SK-MEL-5 (cell line): Measurements from ENCODE around the gene DNAJC6. TPM values are rescaled to one million over a fixed set of nuclear protein-coding genes. Genes with fewer than 3 reads are reported as not detected.

Experiments
- DNase-seq: peaks from one replicate; pipeline ENCODE4 v3.0.0-alpha.2; 2016; ENCODE audit warnings: low read depth, low spot score
- in situ Hi-C: cut with HindIII; loops from 2 replicates; pipeline ENCODE4 v1.10.0; 2016; ENCODE audit warnings: low sequenced_read_pairs, high pct_unique_total_duplicates, low pct_unique_long_range_greater_than_20kb
- total RNA-seq: library from RNA; depleted of rRNA; stranded (reverse); fragments of >200 nt; shearing (Covaris generic); gene quantifications from 2 replicates; pipeline ENCODE4 v1.2.3, GENCODE V29; 2014

The DNAJC6 gene
- total RNA-seq, 1 experiment from 2014 or later, result 0.40 TPM

DNA sequence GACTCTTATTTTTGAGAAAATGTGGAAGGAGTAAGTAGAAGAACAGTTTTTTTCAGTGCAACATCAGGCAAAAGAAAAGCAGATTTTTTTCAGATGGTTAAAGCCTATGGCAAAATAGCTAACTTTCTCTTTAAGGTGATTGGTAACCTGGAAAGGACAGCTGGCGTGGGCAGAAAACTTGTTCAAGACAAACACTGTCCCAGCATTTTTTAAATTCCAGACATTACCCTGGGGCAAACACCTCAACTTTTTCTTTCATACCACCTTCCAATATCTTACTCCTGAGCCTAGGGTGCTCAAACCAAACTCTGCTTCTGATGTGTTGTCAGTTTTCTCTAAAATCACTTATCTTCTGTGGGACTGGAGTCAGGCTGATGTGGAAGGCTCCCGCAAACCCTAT lies 108.4 kb downstream of the DNAJC6 start:
- no peak for DNase-seq
- in situ Hi-C loops, result no loop called here

DNA sequence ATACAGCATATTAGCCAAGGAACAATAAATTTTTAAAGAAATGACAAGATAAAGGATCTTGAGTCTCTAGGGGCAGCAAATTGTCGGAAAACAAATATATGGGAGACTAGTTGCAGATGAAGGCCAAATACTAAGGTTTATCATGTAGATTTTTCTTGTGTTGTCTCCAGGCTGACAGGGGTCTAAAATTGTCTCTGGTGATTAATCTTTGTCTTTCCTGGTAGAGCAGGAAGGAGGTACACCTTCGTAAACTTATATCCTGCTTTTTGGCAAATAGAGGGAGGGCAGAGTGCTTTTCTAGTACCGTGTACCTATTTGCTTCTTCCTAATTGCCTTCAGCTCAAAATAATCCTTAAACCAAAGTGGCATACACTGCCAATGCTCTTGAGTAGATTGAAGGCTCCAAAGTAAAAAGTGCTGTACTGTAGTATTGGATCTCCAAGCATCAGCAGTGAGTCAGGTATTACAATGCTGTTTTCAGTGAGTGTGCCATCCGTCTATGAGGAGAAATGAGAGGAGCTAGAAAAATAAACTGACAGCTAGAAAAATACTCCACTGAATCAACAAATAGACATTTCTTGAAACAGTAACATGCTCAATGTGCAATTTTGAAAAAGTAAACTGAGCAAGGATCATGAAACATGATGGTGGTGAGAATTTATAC lies 109.3 kb downstream of the DNAJC6 start:
- in situ Hi-C loops, result no loop called here
- DNase-seq, result no peak

DNA sequence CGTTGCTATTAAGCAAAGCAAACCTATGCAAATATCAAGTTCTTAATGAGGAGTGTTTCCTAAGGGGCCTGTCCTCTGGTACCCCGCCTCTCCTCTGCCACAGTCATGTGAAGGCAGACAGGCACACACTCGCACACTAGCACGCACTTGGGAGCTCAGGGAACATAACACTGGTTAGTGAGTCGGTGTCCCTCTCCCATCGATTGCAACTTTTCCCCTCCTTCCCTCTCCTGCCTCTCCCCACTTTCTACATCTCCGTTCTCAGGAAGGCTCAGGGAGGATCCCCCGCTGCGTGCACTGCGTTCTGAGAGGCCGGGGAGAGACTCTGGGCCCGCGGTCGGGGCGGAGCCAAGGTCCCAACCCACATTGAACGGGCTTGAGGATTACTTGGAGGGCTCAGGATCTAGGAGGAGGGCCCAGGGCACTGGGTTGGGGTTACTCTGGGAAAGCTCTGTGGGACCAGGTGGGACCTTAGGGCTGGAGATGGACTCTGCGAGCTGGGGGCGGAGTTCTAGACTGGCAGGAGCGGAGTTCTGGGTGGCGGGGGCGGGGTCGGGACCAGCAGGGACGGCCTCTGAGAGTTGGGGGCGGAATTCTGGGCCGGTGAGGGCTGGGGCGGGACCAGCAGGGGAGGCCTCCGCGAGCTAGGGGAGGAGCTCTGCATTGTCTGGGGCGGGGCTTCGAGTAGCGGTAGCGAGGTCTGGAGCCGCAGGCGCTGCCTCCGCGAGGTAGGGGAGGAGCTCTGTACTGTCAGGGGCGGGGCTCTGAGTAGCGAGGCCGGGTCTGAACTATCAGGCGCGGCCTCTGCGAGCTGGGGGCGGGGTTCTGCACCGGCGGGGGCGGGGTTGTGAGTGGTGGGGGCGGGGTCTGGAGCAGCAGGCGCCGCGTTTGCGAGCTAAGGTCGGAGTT lies 110.6 kb downstream of the DNAJC6 start:
- peak; percentile 96 for DNase-seq
- in situ Hi-C loops, result no loop called here

DNA sequence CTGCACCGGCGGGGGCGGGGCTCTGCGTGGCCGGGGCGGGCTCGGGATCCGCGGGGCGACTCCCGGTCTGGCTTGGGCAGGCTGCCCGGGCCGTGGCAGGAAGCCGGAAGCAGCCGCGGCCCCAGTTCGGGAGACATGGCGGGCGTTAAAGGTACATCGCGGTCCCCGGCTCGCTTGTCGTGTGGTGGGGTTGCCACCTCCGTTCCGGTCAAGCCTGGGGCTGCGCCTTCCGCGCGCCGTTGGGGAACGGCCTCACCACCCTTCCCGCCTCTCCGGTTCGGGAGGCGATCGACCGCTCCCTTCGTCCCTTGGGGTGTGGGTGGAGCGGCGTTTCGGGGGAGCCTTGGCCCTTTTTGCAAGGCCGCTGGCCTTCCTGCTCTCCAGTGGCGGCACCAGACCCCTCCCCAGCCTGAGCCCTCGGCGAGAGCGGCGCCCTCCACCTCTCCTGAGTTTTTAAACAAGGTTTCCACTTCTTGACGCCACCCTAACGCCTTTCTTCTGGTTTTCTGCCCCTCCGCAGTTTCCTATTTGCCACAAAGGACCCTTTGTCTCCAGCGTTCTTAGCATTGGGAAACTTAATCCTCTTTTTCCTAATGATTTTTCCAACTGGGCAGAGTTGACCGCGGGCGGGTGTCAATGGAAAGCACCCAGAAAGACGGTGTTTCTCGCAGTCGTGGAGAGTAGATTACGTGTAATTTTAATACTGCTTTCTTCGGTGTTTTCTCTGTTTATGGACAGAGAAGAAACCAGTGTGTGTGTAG lies 111.4 kb downstream of the DNAJC6 start, which contains the start of the genes LEPR and LEPROT:
Gene LEPR, plus strand, starts transcription at position 79 of the 761 bp plus-strand sequence. CDS start 144,898 bp downstream, outside the sequence.
Gene LEPROT, plus strand, starts transcription at position 79 of the 761 bp plus-strand sequence. Its CDS starts 57 bp downstream, at position 136.
- in situ Hi-C loops, result no loop called here
- DNase-seq, result peak; percentile 71

DNA sequence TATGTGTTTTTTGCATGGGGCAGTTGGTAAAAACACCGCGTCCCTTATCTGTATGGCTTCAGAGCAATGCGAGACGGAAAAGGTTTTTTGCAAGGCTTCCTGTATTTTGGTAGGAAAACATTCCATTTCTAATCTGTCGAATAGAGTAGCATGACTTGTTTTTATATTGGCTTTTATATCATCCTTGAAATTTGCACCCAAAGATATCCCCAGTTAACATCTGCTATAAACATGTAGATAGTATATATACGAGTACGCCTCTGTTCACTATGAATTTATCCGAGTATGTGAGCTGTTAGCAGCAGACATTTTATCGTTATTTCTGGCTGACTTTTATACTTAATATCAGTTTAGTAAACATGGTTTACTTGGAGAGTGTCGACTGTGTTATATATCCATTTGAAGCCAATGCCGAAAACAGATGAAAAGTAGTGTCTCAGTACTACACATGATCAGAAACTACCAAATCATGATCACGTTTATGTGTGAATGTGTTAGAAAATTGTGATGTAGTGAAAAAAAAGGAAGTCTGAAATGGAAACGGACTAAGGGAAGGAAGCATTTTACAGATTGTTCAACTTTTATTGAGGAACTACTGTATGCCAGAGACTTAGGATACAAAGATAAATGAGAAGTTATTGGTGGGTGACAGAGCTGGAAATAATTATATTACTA lies 112.1 kb downstream of the DNAJC6 start:
- no peak for DNase-seq
- in situ Hi-C loops, result no loop called here

DNA sequence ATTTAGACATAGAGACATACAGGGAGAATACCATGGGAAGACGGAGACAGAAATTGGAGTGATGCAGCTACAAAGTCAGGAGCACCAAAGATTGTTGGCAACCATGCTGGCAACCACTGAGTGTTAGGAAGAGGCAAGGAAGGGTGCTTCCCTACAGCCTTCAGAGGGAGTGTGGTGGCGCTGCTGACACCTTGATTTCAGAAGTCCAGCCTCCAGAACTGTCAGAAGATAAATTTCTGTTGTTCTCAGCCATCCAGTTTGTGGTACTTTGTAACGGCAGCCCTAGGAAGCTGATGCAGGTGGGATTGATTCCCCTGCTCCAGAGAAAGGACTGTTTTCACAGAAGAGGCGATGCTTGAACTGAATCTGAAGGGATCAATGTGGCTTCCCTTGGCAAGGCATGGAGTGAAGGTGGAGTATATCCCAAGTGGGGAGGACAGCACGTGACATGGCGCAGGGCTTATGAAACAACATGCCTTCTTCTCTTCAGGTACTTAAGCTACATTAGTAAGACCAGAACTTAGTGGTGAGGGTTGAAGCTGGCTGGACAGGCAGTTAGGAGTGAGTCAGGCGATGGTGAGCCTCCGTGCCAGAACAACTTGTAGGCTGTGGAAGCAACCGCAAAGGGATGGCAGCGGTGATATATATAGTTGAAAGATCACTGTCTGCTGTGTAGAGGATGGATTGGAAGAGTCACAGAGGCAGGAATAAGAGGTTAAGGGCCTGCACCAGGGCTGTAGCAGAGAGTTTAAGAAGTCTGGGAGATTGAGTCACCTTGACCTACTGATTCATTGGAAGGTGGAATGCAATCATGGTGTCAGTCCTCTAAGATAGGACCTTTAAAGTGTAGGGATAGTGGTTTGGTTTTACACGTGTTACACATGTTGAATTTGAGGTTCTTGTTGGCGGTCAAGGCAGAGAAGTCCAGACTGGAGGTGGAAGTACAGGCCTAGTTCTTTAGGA lies 113.2 kb downstream of the DNAJC6 start:
- in situ Hi-C loops, result no loop called here
- no peak for DNase-seq

DNA sequence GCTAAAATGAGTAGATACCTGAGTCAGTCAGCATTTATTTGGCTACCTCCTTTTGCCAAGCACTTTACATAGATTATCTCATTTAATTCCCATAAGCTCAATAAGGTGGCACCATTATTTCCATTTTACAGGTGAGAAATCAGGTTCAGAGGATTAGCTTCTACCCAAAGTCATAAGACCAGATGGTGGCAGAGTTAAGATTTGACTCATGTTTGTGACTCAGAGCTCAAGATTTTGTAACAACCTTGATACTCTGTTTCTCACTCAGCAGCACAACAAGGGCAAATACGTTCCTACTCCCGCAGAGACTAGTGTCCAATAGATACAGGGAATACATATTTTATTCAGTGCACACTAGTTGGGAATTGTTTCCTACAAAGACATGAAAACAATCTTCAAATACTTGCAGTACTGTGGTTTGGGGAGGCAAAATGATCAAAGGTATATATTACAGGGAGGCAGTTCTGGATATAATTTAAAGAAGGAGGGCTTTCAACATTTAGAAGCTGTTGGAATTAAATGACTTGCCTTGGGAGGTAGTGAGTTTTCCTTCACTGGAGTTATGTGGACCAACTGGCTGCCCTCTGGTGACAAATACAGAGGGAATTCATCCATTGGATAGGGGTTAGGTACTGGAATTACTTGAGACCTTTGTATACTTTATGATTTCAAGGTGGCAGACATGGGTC lies 114.7 kb downstream of the DNAJC6 start:
- in situ Hi-C loops, result no loop called here
- no peak for DNase-seq

DNA sequence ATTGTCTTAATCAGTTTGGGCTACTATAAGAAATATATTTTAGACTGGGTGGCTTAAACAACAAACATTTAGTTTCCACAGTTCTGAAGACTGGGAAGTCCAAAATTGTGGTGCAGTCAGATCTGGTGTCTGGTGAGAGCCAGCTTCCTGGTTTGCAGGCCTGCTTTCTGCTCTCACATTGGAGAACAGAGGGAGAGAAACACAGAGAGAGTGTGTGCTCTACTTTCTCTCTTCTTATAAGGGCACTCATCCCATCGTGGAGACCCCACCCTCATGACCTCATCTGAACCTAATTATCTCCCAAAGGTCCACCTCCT lies 115.2 kb downstream of the DNAJC6 start:
- DNase-seq, result no peak
- in situ Hi-C loops, result no loop called here

DNA sequence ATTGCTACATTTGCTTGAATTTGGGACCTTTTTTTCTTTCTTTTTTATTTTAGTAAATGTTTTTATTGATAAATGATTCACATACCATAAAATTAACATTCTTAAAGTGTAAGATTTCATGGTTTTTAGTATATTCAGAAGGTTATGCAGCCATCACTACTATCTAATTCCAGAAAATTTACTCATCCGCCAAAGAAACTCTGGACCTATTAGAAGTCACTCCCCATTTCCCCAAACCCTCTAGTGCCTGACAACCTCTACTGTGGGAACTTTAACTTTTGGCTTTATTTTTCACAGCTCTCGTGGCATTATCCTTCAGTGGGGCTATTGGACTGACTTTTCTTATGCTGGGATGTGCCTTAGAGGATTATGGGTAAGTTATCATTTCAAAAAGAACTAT lies 115.7 kb downstream of the DNAJC6 start:
- in situ Hi-C loops, result no loop called here

DNA sequence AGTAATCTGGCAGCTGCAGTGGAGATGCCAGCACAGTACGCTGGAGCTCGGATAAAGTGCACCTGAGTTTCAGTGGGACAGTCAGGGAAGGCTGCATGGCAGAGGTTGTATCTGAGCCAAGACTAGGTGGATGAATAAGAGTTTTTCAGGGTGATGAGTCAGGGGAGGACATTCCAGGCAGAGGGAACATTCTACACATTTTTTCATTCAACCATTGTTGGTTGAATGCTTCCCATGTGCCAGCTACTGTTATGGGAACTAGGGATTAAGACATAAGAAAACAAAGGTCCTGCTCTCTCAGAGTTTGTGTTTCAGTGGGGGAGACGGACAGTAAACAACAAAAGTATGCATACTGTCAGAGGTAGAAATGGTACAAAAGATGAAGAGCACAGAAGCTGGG lies 116.4 kb downstream of the DNAJC6 start:
- in situ Hi-C loops, result no loop called here
- no peak for DNase-seq

More for the DNA sequence above, 115.7 kb downstream of the DNAJC6 start:
- no peak for DNase-seq

DNA sequence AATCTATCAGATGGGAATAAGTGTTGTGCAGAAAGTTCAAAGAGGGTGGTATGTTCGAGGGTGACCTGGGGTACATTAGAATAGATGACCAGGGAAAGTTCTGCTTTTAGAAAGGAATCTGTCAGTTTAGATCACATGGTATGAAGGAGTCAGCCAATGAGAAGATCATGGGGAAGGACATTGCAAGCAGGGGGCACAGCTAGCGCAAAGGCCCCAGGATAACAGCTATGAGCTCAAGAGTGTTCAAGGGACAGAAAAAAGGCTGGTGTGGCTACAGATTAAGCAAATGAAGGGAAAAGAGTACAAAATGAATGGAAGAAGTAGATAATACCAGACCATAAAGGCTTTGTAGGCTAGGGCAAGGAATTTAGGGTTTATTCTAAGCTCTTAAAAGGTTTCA lies 119.7 kb downstream of the DNAJC6 start:
- no peak for DNase-seq
- in situ Hi-C loops, result no loop called here

DNA sequence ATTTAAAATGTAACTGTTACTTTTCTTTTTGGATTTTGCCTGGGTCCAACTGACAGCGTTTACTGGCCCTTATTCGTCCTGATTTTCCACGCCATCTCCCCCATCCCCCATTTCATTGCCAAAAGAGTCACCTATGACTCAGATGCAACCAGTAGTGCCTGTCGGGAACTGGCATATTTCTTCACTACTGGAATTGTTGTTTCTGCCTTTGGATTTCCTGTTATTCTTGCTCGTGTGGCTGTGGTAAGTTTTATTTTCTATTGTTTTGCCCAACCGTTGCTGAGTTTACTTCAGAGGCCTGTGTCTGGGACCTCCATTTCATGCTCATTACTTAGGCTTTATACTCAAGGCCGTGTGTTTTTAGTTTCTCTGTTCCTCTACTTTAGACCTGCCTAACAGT lies 120.5 kb downstream of the DNAJC6 start:
- no peak for DNase-seq
- in situ Hi-C loops, result no loop called here

DNA sequence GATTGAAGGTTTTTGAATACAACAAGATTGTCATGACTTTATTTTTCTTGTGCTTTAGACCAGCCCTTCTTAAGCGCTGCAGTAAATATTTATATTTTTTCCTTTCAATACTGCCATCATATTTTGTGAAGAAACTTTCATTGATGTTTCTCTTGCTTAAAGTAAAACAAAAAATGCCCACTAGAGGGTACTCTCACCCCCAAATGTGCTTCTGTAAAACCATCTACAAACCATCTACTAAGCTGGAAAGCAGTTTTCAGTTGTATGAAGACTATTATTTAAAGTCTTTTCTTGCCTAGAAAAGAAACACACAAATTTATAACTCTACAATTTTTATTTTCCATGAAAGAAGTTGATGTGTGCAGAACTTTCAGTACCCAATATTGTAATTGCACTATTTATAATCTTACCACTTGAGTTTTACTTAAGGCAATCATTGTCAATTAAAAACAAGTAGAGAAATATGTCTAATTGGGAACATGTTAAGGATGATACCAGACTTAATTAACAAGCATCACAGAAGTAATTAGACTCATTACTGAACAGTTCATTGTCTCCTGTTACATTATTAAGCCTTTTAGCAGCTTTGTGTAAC lies 121.9 kb downstream of the DNAJC6 start:
- in situ Hi-C loops, result no loop called here
- peak; percentile 52 for DNase-seq

DNA sequence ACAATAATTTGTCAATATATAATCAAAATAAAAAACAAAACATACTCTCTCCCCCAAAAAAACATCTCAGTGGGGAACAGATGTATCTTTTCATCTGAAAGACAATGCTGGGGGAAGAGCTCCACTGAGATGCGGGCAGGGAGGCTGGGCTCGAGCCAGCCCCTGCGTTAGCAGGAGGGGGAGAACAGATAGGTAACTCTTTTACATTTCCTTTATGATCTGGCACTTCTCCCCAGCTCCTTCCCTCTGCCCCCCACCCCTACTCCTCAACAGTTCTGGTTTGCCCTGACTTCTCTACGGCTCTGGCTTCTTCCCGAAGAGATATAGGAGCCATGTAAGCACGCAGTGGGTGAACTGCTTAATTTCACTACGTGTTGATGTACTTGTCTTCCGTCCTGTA lies 123.6 kb downstream of the DNAJC6 start:
- in situ Hi-C loops, result no loop called here
- no peak for DNase-seq

DNA sequence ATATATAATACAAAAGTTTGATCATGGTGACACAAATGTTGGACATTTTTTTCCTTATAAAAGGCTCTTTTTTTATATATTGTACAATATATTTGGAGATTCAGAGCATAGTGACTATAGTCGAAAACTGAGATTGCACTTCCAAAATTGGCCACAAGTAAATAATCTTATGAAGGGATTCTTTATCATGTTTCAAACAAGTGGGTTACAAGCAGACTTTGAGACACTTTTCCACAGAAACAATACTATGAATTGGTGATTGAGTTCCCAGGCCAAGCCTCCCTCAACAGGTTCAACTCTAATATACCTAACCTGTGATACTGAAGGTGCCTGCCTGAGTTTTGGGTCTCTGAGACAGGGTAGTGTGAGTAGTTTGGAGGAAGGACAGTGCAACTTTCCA lies 124.9 kb downstream of the DNAJC6 start:
- DNase-seq, result peak; percentile 20
- in situ Hi-C loops, result no loop called here

DNA sequence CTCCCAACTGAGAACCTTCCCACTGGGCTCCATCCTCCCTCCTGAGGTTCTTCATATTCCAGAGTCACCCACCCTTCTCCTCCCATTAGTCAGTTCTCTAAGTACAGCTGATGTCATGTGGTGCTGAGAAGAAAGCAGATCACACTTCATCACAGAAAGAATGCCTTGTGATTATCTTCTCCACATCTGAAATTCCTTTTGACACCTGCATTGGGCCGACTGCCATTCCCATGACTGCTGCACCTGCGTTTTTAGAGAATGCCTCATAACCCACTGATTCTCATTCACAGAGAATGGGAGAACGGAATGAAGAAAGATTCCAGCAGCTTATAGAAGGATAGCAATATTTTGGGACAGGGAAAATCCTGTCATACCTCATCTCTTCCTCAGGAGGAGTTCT lies 125.4 kb downstream of the DNAJC6 start:
- DNase-seq, result no peak
- in situ Hi-C loops, result no loop called here
